GM12892 (cell line): ENCODE results near the gene OR10A2.

Source experiments
- POLR2A ChIP-seq: IDR thresholded peaks from 2 replicates; pipeline ENCODE4 v1.6.1; 2011; ENCODE audit warnings: low read depth, low read length, control low read depth
- TAF1 ChIP-seq: IDR thresholded peaks from 2 replicates; pipeline ENCODE4 v1.6.1; 2011; ENCODE audit warnings: low read depth, mild to moderate bottlenecking, control low read depth, low read length, borderline replicate concordance

- TF ChIP-seq POLR2A, result no peak
- no peak for TF ChIP-seq TAF1
Observed at GRCh38 chr11:6856871-6857270, 6.0 kb upstream of the OR10A2 start.
